Uterus (tissue), 4 donors: Measurements from ENCODE around the gene NUP210. TPM values are rescaled to one million over a fixed set of nuclear protein-coding genes. Genes with fewer than 3 reads are reported as not detected.

ENCODE experiments used
- DNase-seq, 2 donors: peaks; one replicate each; pipeline ENCODE4 v3.0.0-alpha.2; 2019 to 2020
- H3K27ac ChIP-seq, 2 donors: fragments of 200-600 bp; sonication (generic); 1 replicate in 1 of 2; 2 replicates in 1 of 2; pipeline ENCODE4 v1.5.1; 2016 to 2018
- H3K27me3 ChIP-seq, 2 donors: fragments of 200-600 bp; sonication (generic); one replicate each; pipeline ENCODE4 v1.5.1; 2018 to 2019; ENCODE audit warnings: control low read depth in 1 of 2
- H3K36me3 ChIP-seq, 2 donors: fragments of 200-600 bp; sonication (generic); one replicate each; pipeline ENCODE4 v1.5.1; 2019; ENCODE audit warnings: control low read depth in 1 of 2
- H3K4me1 ChIP-seq, 2 donors: fragments of 200-600 bp; sonication (generic); one replicate each; pipeline ENCODE4 v1.5.1; 2018 to 2019; ENCODE audit warnings: control low read depth in 1 of 2
- H3K4me3 ChIP-seq, 2 donors: fragments of 200-600 bp; sonication (generic); 1 replicate in 1 of 2; 2 replicates in 1 of 2; pipeline ENCODE4 v1.5.1; 2018 to 2019; ENCODE audit warnings: mild to moderate bottlenecking in 1 of 2
- H3K9me3 ChIP-seq, 2 donors: fragments of 200-600 bp; sonication (generic); one replicate each; pipeline ENCODE4 v1.5.1; 2019; ENCODE audit warnings: control low read depth in 1 of 2
- POLR2A ChIP-seq, 2 donors: fragments of 450-650 bp; IDR thresholded peaks; one replicate each; pipeline ENCODE4 v1.6.1; 2016; ENCODE audit warnings: antibody characterized with exemption in 2 of 2, mild to moderate bottlenecking in 1 of 2, moderate library complexity in 1 of 2
- intact Hi-C: fragments of 100-400 bp; cut with DNase I; formaldehyde crosslinking; loops from one replicate; pipeline ENCODE4 v1.15.1; 2023; ENCODE audit warnings: low total_unique reads
- total RNA-seq, 4 donors: library from RNA; depleted of rRNA in 3 of 4; stranded (reverse); fragments of >200 nt in 3 of 4; gene quantifications; one replicate each; pipeline versions ENCODE4 v1.1.0 to v1.2.4, GENCODE V29; 2014 to 2023
- TF ChIP-seq, protein P1 (sequence below), 4 experiments: fragments of 200-600 bp in 2 of 4; fragments of 450-650 bp in 2 of 4; sonication (generic) in 2 of 4; IDR thresholded peaks; one replicate each; pipeline ENCODE4 v1.5.1; 2016 to 2019; ENCODE audit warnings: antibody characterized with exemption in 4 of 4, mild to moderate bottlenecking in 2 of 4, moderate library complexity in 1 of 4
- donor health status: DM: yes; HTN: yes; CAD: no.

NUP210 gene
- total RNA-seq, 4 donors from 2014 or later, result 0.29 to 9.5 (median 5.1) TPM

DNA sequence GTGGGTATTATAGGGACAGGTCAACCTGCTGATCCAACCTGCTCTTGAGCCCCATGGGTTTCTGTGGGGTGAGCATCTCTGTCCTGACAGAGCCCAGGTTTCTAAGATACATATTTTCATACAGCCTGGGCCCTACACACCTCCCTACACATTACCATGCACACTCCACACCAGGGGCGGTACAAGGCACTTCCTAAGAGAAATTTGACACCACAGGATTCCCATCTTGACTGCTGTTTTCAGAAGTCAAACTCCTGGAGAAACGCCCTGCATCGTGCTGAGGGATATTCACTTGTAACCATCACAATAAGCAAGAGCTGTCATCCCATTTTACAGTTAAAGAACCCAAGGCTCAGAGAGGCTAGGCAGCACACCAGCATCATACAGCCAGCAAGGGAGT lies 50.1 kb downstream of the NUP210 start:
- TF ChIP-seq, protein P1, sequence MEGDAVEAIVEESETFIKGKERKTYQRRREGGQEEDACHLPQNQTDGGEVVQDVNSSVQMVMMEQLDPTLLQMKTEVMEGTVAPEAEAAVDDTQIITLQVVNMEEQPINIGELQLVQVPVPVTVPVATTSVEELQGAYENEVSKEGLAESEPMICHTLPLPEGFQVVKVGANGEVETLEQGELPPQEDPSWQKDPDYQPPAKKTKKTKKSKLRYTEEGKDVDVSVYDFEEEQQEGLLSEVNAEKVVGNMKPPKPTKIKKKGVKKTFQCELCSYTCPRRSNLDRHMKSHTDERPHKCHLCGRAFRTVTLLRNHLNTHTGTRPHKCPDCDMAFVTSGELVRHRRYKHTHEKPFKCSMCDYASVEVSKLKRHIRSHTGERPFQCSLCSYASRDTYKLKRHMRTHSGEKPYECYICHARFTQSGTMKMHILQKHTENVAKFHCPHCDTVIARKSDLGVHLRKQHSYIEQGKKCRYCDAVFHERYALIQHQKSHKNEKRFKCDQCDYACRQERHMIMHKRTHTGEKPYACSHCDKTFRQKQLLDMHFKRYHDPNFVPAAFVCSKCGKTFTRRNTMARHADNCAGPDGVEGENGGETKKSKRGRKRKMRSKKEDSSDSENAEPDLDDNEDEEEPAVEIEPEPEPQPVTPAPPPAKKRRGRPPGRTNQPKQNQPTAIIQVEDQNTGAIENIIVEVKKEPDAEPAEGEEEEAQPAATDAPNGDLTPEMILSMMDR (IDR thresholded peaks at IDR 0.05), result no peak
- no peak for TF ChIP-seq POLR2A (IDR thresholded peaks at IDR 0.05)
- Histone ChIP-seq H3K27me3 (no peaks in the 10 kb centered on the region), H3K9me3 (no peaks in the 10 kb centered on the region), H3K36me3 (no peaks in the 10 kb centered on the region), H3K4me1 (no peaks in the 10 kb centered on the region), H3K4me3 (no peak overlapping the region), H3K27ac (no peak overlapping the region)
- DNase-seq, result no peak
- intact Hi-C loops, result no loop called here

GRCh38 chr3:13368834-13369233 lies 51.3 kb downstream of the NUP210 start:
- H3K36me3 ChIP-seq, result no peaks in the 10 kb centered on the region
- intact Hi-C loops, result no loop called here
- DNase-seq, result no peak

GRCh38 chr3:13367728-13368127 lies 52.4 kb downstream of the NUP210 start:
- Histone ChIP-seq H3K4me1 (no peaks in the 10 kb centered on the region), H3K36me3 (no peaks in the 10 kb centered on the region), H3K9me3 (no peaks in the 10 kb centered on the region), H3K4me3 (no peak overlapping the region), H3K27me3 (no peaks in the 10 kb centered on the region), H3K27ac (no peak overlapping the region)
- intact Hi-C loops, result no loop called here
- no peak for DNase-seq
- no peak for TF ChIP-seq POLR2A (IDR thresholded peaks at IDR 0.05)
- TF ChIP-seq, protein P1 (IDR thresholded peaks at IDR 0.05), result no peak

More at GRCh38 chr3:13368834-13369233, 51.3 kb downstream of the NUP210 start:
- no peak overlapping the region for H3K27ac ChIP-seq
- H3K4me1 ChIP-seq, result no peaks in the 10 kb centered on the region
- no peaks in the 10 kb centered on the region for H3K9me3 ChIP-seq
- H3K27me3 ChIP-seq, result no peaks in the 10 kb centered on the region
- H3K4me3 ChIP-seq, result no peak overlapping the region
- TF ChIP-seq, protein P1 (IDR thresholded peaks at IDR 0.05), result no peak
- no peak for TF ChIP-seq POLR2A (IDR thresholded peaks at IDR 0.05)

GRCh38 chr3:13365390-13366379 lies 54.4 kb downstream of the NUP210 start:
- no peak for TF ChIP-seq POLR2A (IDR thresholded peaks at IDR 0.05)
- TF ChIP-seq, protein P1 (IDR thresholded peaks at IDR 0.05), result no peak
- Histone ChIP-seq H3K36me3 (no peaks in the 10 kb centered on the region), H3K4me1 (no peaks in the 10 kb centered on the region), H3K9me3 (no peaks in the 10 kb centered on the region), H3K27ac (no peak overlapping the region), H3K27me3 (no peaks in the 10 kb centered on the region), H3K4me3 (no peak overlapping the region)
- no peak for DNase-seq
- intact Hi-C loops, result no loop called here

DNA sequence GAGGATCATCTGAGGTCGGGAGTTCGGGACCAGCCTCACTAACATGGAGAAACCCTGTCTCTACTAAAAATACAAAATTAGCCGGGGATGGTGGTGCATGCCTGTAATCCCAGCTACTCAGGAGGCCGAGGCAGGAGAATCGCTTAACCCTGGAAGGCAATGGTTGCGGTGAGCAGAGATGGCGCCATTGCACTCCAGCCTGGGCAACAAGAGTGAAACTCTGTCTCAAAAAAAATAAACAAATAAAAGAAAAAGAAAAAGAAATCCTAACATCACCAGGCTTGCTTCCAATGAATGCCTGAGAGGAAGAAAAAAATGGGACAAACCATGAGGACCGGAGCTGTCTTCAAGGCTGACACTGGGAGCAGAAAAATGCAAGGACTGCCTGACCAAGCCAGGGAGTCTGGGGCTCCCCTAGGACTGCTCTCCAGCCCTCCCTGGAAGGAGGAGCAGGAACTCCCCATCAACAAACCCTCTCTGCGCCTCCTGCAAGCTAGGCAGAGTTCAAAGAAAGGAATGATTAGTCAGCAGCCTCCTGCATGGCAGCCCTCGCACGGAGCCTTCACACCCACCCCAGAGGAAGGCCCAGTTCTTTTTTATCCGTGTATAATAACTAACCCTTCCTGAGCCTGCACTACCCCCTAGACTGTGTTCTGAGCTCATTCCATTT lies 55.4 kb downstream of the NUP210 start:
- no peaks in the 10 kb centered on the region for H3K4me1 ChIP-seq
- no peaks in the 10 kb centered on the region for H3K36me3 ChIP-seq
- H3K9me3 ChIP-seq, result no peaks in the 10 kb centered on the region
- TF ChIP-seq, protein P1 (IDR thresholded peaks at IDR 0.05), result no peak
- TF ChIP-seq POLR2A (IDR thresholded peaks at IDR 0.05), result no peak
- H3K27me3 ChIP-seq, result no peaks in the 10 kb centered on the region
- DNase-seq, result no peak
- H3K27ac ChIP-seq, result no peak overlapping the region
- intact Hi-C loops, result no loop called here
- H3K4me3 ChIP-seq, result no peak overlapping the region
